Esophagus squamous epithelium (tissue), 5 donors: Measurements from ENCODE around the gene ANO8. TPM values are rescaled to one million over a fixed set of nuclear protein-coding genes. Genes with fewer than 3 reads are reported as not detected.

Source experiments
- DNase-seq: peaks from one replicate; lab custom pipeline; 2025; lab: John Stamatoyannopoulos, UW
- H3K27ac ChIP-seq, 4 donors: fragments of 200-600 bp; sonication (generic); one replicate each; pipeline ENCODE4 v1.5.1; 2016 to 2019; ENCODE audit warnings: mild to moderate bottlenecking in 1 of 4
- H3K27me3 ChIP-seq, 4 donors: fragments of 200-600 bp; sonication (generic); 1 replicate in 3 of 4; 2 replicates in 1 of 4; pipeline versions ENCODE4 v1.5.1 to v1.6.0; 2017 to 2021; ENCODE audit warnings: antibody characterized with exemption in 1 of 4
- H3K36me3 ChIP-seq, 3 donors: fragments of 200-600 bp; sonication (generic); one replicate each; pipeline ENCODE4 v1.5.1; 2016 to 2019
- H3K4me1 ChIP-seq, 3 donors: fragments of 200-600 bp; sonication (generic); one replicate each; pipeline ENCODE4 v1.5.1; 2017 to 2019
- H3K4me3 ChIP-seq, 4 donors: fragments of 200-600 bp; sonication (generic); 1 replicate in 3 of 4; 2 replicates in 1 of 4; pipeline ENCODE4 v1.5.1; 2016 to 2019; ENCODE audit warnings: mild to moderate bottlenecking in 2 of 4, moderate library complexity in 1 of 4
- H3K9me3 ChIP-seq, 3 donors: fragments of 200-600 bp; sonication (generic); one replicate each; pipeline ENCODE4 v1.5.1; 2016 to 2019
- POLR2A ChIP-seq, 4 donors: fragments of 450-650 bp; IDR thresholded peaks; one replicate each; pipeline ENCODE4 v1.6.1; 2017; ENCODE audit warnings: antibody characterized with exemption in 4 of 4, mild to moderate bottlenecking in 4 of 4, moderate library complexity in 3 of 4
- WGBS, 2 donors: methylation state at CpG; one replicate each; pipeline ENCODE4 v1.1.5; 2018; 5-methylcytosine and 5-hydroxymethylcytosine counted together
- intact Hi-C: fragments of 100-400 bp; cut with DNase I; formaldehyde crosslinking; loops from one replicate; pipeline ENCODE4 v1.15.0; 2022
- total RNA-seq, 4 donors: library from RNA; depleted of rRNA; stranded (reverse); fragments of >200 nt; gene quantifications; one replicate each; pipeline ENCODE4 v1.1.0, GENCODE V29; 2016
- TF ChIP-seq, protein P1 (sequence below), 6 experiments: fragments of 450-650 bp in 4 of 6; fragments of 200-600 bp in 2 of 6; sonication (generic) in 2 of 6; IDR thresholded peaks; one replicate each; pipeline ENCODE4 v1.5.1; 2016 to 2019; ENCODE audit warnings: antibody characterized with exemption in 6 of 6, mild to moderate bottlenecking in 4 of 6, moderate library complexity in 4 of 6
- donor health status: DM: yes; HTN: yes; CAD: no.

ANO8 gene
- total RNA-seq, 4 donors from 2014 or later, result 3.8 to 19.1 (median 6.5) TPM

GRCh38 chr19:17304386-17305215 lies 30.1 kb downstream of the ANO8 start:
- DNase-seq, result no peak
- intact Hi-C loops, result no loop called here
- no peaks in the 10 kb centered on the region for H3K27me3 ChIP-seq
- 53 to 60% methylated on average over 12 of the region's 12 CpGs for WGBS, 2 donors
- peak overlapping the region; percentile 84 to 94 (median 90) for H3K27ac ChIP-seq
- no peaks in the 10 kb centered on the region for H3K9me3 ChIP-seq
- peaks cover 0 to 16% (median 0%) of the 10 kb centered on the region in 3 donors for H3K36me3 ChIP-seq
- peak overlapping the region in 2 of 4 donors; percentile 63 to 70 for H3K4me3 ChIP-seq
- TF ChIP-seq POLR2A (IDR thresholded peaks at IDR 0.05), result no peak
- TF ChIP-seq, protein P1, sequence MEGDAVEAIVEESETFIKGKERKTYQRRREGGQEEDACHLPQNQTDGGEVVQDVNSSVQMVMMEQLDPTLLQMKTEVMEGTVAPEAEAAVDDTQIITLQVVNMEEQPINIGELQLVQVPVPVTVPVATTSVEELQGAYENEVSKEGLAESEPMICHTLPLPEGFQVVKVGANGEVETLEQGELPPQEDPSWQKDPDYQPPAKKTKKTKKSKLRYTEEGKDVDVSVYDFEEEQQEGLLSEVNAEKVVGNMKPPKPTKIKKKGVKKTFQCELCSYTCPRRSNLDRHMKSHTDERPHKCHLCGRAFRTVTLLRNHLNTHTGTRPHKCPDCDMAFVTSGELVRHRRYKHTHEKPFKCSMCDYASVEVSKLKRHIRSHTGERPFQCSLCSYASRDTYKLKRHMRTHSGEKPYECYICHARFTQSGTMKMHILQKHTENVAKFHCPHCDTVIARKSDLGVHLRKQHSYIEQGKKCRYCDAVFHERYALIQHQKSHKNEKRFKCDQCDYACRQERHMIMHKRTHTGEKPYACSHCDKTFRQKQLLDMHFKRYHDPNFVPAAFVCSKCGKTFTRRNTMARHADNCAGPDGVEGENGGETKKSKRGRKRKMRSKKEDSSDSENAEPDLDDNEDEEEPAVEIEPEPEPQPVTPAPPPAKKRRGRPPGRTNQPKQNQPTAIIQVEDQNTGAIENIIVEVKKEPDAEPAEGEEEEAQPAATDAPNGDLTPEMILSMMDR (IDR thresholded peaks at IDR 0.05), result no peak
- H3K4me1 ChIP-seq, result peaks cover 21 to 74% (median 41%) of the 10 kb centered on the region in 3 donors

DNA sequence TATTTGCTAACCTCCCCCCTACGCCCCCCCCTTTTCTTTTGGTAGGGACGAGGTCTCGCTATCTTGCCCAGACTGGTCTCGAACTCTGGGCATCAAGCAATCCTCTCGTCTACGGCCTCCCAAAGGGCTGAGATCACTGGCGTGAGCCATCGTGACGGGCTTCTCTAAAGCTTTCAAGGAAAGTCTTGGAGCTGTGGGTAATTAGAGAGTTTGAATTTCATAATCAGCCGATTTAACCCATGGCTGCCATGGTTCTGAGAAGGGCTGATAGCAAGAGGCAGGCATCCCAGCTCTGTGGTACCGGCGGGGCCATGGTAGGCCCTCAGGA lies 30.8 kb downstream of the ANO8 start:
- Histone ChIP-seq H3K36me3 (peaks cover 0 to 16% (median 0%) of the 10 kb centered on the region in 3 donors), H3K4me3 (peak overlapping the region in 2 of 4 donors; percentile 80 to 82), H3K4me1 (peaks cover 18 to 72% (median 40%) of the 10 kb centered on the region in 3 donors), H3K9me3 (no peaks in the 10 kb centered on the region), H3K27me3 (no peaks in the 10 kb centered on the region), H3K27ac (peak overlapping the region in 3 of 4 donors; percentile 90 to 94 (median 90))
- 56 to 71% methylated on average over 4 to 12 of the region's 12 CpGs for WGBS, 2 donors
- no peak for DNase-seq
- intact Hi-C loops, result no loop called here
- TF ChIP-seq, protein P1 (IDR thresholded peaks at IDR 0.05), result no peak
- TF ChIP-seq POLR2A (IDR thresholded peaks at IDR 0.05), result no peak

- Histone ChIP-seq H3K4me1 (peaks cover 17 to 66% (median 36%) of the 10 kb centered on the region in 3 donors), H3K27ac (peak within 1 kb of the TSS; percentile 75 to 94 (median 90)), H3K27me3 (no peaks in the 10 kb centered on the region), H3K4me3 (peak within 1 kb of the TSS; percentile 62 to 86 (median 81)), H3K9me3 (no peaks in the 10 kb centered on the region), H3K36me3 (peaks cover 0 to 17% (median 0%) of the 10 kb centered on the region in 3 donors)
- intact Hi-C loops, result no loop called here
- 3 to 11% methylated on average over 5 to 6 of the region's 52 CpGs for WGBS, 2 donors
- peak in 2 of 4 donors; percentile 22 to 47 for TF ChIP-seq POLR2A (IDR thresholded peaks at IDR 0.05)
- TF ChIP-seq, protein P1 (IDR thresholded peaks at IDR 0.05), result peak; percentile 45 to 75 (median 60)
- peak; percentile 68 for DNase-seq
Observed at GRCh38 chr19:17303167-17303939, 31.3 kb downstream of the ANO8 start, which contains the start of gene ABHD8. TSS of gene ABHD8 (minus strand) at chr19:17303425. CDS start at chr19:17301616, 1,809 bp downstream.

GRCh38 chr19:17302391-17303166 lies 32.1 kb downstream of the ANO8 start:
- DNase-seq, result no peak
- intact Hi-C loops, result no loop called here
- TF ChIP-seq, protein P1 (IDR thresholded peaks at IDR 0.05), result no peak
- no peak for TF ChIP-seq POLR2A (IDR thresholded peaks at IDR 0.05)
- H3K27ac ChIP-seq, result peak overlapping the region; percentile 74 to 94 (median 82)
- peaks cover 0 to 25% (median 0%) of the 10 kb centered on the region in 3 donors for H3K36me3 ChIP-seq
- H3K9me3 ChIP-seq, result no peaks in the 10 kb centered on the region
- WGBS, 2 donors, result 0% methylated on average over 2 of the region's 29 CpGs; no CpG with 5 or more reads in 1 of the 2 donors
- peak overlapping the region; percentile 62 to 86 (median 81) for H3K4me3 ChIP-seq
- H3K27me3 ChIP-seq, result no peaks in the 10 kb centered on the region
- H3K4me1 ChIP-seq, result peaks cover 17 to 62% (median 36%) of the 10 kb centered on the region in 3 donors
